HG03135 (cell line): ENCODE results near the gene SMPD3.

Source experiments
- ATAC-seq: cut with Tn5 transposase; IDR thresholded peaks from one replicate; pipeline ENCODE4 v1.9.1; 2021; ENCODE audit warnings: mild to moderate bottlenecking, moderate library complexity; ENCODE audit not compliant: unreplicated experiment

SMPD3 gene

DNA sequence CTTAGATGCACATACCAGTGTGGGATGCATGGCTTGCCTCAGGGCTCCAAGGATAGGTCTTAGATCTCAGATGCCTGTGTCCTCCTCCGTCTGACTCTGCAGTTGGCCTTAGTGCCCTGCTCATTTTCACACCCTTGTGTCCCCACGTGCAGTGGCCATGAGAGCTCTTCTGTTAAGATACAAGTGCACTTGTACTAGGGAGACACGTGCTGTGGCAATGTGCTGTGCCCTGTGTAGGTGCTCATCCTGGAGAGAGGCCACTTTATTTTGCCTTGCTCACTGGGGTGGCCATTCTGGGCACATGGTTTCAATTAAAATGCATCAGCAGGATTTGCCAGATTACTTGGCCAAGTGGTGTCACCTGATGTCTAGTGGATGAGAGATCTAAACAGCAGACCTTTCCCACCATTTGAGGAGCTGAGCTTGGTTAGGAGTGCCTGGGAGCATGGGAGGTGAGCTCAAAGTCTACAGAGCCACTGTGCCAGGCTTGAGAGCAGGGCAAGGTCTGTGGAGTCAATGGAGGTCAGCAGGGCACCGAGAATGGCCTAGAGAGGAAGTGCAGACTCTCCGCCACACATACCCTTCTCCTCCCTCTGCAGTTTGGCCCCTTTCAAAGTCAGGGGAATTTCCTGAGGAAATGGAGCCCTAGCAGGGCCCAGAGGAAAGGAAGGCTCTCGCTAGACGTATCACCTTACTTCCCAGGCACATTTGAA, 25.2 kb upstream of the SMPD3 start:
- no peak for ATAC-seq

DNA sequence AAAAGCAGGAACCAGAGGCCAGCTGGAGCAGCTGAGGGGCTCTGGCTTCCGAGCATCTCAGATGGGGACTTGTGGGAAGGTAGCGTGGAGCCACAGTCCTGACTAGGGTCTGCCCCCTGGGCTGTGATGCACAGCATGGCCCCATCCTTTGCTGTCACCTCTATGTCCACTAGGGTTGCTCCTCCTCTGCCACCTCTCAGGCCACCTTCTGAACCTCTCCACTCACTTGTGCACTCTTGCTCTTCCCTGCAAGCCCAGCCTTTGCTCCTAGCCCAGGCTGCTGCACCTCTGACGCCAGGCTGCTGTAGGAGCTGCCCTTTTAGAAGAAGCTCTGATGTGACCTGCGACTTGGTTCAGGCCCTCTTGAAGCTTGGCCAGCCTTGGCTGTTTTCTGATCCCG, 24.3 kb upstream of the SMPD3 start:
- ATAC-seq, result no peak

DNA sequence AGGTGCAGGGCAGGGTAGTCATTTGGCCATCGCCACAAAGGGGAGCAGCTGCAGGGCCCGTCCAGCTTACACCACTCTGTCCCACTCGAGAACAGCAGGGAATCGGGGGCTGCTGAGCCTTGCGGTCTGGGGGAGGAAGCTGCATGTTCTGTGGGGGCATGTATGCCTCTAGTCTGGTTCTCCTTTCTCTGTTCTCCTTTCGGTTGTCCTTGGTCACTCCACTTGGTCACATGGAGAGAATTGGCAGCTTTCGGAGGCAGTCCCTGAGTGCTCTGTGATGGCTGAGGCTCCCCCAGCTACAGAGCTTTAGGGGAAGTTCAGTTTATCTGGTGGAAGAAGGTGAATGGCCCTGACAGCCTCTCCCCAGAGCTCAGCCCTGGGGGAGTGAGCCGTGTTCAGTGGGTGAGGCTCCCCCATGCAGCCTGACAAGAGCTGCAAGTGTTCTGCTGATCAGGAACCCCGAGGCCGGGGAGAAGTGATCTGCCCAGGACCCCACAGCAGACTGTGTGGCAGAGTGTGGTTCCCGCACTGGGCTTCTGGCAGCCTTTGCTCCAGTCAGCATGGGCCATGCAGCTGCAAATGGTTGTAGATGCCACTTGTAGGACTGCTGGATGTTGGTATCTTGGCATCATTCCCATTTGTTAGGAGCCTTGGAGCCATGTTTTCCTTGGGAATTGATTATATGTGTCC, 22.3 kb upstream of the SMPD3 start:
- ATAC-seq, result peak; percentile 85

DNA sequence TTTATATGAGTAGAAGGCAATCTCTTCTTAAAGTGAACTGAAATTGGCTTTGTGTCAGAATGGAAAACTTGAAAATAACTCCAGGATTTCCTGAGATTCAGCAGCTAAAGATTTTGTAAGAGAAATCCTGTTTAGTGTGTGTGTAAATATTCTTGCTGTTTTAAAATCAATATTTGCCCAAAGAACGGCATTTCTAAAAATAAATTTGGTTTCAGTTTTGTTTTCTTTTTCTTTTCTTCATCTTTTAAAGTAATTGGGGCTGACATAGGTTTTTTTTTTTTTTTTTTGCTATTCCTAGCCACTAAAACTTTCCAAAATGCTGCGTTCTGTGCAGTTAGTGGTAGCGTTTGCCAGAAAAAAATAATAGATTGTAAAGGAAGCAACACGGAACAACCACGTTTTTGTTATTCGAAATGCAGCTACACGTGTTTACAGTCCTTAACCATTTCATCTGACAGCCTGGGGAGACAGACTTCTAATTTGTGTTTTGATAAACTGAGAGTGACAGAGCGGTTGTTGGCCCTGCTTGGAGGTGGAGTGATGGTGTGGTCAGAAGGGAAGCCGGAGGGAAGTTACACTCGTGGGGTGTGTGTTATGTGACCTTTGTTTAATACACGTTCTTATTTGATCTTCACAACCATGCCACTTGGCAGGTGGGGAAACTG, 21.6 kb upstream of the SMPD3 start:
- ATAC-seq, result peak; percentile 27

DNA sequence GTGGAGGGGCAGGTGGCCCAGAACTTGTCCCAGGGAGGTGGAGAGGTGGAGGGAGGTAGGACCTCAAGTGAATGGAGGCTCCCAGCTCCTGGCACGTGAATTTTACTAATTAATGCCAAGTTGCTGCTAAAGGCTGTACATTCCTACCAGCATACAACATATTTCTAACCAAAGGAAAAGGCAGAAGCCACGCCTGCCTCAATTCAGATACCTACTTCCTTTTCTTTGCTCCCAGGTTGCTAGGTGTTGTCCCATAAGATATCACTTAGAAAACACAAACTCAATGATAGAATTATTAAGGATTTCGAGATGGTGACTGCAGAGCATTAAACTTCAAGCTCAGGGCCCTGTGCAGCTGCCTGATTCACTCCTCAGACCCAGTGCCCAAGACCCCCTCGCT, 20.5 kb upstream of the SMPD3 start:
- no peak for ATAC-seq

DNA sequence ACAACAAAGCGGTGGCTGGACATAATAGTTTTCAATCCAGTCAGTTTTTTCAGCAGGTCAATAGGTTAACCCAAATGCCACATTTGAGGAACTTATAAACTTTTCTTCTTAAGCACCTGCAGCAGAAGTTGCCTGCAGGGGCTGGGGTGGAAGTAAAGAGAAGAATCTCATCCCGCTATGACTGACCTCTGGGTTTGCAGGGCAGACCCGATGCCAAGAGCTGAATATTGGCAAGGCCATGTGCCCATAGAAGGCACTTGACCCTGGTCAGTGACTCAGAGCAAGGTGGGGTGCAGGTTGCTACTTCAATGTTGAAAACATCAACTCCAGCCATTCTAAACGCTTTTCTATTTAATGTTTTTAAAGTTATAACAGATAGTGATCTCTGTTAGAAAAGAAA, 17.9 kb upstream of the SMPD3 start:
- ATAC-seq, result no peak

DNA sequence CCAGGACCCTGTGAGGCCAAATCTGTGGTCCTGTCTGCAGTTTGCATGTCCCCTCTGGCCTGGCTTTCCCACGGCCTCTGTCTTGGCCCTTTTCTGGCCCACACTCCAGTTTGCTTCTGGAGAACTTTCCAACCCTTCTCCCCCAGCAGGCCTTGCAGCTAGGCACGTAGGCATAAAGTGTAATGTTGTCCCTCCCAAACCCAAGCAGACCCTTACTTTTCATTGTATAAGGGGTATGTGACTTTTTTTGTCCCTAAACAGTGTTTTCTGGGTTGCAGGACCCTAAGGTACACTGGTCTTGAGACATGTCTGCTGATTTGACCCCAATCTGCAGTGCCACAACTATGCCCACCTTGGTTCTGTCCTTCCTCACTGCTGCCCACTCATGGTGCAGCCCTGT, 15.6 kb upstream of the SMPD3 start:
- ATAC-seq, result no peak

DNA sequence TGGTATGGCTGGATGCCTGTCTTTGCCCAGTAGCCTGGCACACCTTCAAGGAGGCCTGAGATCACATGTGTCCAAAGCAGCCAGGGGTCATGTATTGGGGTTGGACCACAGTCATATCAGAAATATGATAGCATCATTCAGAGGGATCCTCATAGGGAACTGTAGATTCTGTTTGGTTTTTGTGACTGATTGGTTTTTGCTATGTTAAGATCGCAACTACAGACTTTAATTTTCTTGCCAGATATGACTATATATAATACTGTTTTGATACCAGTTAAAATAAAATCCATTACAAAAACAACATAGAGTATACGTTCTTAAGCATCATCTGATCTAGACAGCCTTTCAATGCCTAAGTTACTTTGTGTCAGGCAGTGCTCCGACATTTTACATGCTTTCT, 11.8 kb upstream of the SMPD3 start:
- no peak for ATAC-seq

DNA sequence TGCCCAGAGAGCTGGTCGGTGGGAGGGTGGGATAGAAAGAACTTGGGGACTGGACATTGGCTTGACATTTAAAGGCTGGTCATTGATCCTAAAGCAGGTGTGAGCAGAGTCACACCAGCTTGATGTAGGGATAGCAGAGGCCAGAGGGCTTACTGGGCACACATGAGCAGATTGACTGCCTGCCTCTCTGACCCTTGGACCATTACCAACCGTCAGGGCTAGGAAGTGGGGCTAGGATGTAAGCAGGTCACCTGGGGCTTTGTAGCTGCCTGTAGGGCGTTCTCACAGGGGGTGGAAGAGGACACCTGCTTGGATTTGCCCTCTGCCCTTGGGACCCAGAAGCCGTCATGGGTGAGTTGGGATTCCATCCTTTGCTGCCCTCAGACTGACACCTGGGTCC, 11.1 kb upstream of the SMPD3 start:
- no peak for ATAC-seq

DNA sequence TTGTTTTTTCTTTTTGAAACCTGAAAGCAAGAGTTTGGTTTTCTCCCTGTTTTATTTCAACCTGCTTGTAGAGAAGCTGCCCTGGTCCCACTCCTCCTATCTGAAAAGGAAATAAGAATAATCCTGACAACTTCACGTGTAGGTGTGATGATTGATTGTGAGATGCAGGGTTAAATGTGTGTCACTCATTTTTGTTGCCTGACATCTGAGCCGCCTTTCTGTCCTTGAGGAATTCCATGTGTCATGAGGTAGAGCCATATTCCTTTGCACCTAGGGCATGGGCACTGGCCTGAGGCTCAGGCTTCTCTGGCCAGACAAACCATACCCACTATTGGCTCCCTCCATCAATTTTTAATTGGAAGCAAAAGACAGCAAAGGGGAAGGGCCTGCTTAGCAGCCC, 10.2 kb upstream of the SMPD3 start:
- no peak for ATAC-seq

DNA sequence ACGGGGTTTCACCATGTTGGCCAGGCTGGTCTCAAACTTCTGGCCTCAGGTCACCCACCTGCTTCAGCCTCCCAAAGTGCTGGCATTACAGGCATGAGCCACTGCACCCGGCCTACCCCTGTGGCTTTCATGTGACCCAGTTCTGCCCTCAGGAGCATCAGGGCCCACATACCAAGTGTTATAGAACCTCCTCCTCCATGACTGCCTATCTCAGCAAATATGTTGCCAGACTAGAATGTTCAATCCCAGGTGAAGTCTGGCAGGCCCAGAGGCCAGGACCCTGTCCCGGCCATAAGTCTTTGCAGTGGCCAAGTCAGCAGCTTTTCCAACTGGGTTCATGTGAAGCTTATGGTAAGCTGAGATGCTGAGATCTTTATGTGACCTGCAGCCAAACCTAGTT, 9.8 kb upstream of the SMPD3 start:
- ATAC-seq, result no peak

DNA sequence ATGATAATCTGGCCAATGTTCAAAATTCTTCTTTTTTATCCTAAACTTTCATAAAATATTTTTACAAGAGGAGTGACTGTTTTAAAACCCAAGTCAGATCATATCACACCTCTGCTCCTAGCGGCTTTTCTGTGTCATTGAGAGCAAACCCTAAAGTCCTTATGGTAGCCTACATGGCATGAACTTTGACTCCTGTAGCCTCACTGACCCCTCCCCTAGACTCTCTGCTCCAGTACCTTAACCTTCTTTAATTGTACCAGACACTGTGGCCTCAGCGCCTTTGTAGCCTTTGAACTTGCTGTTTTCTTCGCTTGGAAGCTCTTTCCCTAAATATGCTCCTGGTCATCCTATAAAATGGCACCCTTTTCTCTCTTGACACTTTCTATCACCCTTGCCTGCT, 7.3 kb upstream of the SMPD3 start:
- ATAC-seq, result no peak

DNA sequence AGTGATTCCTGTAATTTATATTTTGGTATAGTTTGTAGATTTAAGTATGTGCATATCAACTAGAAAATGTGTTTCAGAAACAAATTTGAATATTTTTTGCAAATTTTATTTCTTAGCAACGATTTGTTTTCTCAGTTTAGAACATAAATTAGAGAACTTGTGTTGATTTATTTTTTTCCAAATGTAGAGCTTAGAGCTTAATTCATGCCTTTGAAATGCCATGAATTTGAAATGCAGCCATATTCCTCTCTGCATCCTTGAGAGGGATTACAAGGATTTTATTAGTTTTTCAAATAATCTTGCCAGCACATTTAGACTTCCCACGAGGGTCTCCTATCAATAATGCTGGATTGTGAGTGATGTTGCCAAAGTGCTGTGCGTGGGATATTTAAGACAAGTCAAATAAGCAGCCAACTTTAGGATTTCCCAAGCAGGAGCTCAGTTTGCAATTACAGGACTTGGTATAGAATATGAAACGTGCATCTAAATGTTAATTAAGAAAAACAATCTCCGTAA, 6.7 kb upstream of the SMPD3 start:
- ATAC-seq, result no peak

DNA sequence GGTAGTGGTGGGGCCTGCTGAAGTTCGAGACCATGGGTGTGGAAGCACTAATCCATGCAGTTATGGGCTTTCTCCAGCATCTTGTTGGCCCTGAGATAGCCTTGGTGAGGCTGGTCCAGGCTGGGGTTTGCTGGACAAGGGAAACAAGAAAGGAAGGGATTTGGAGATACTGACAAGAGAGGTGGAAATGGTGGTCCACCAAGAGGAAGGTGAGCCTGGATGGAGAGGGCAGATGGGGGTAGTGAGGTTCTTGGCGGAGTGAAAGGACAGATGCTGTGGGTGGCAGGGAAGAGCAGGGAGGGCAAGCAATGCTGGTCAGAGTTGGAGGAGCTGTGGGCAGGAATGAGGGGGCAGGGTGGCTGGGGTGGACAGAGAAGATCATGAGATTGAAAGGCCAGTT, 5.5 kb upstream of the SMPD3 start:
- ATAC-seq, result no peak

DNA sequence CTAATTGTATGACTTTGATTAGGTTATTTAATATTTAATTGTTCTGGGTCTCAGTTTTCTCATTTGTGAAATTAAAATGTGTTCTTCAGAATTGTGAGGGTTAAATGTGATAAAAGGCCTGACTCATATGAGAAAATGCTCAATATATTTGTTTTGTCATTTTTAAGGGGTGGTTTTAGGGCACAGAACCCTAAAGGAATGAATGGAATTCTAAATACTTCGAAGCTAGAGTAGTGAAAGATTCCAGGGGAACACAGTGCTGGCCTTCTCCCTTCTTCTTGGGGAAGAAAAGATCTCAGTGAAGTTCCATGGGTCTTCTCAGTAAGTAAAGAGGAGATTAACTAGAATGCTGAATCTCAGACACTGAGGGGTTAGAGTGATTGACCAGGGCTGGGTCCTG, 3.9 kb upstream of the SMPD3 start:
- no peak for ATAC-seq

DNA sequence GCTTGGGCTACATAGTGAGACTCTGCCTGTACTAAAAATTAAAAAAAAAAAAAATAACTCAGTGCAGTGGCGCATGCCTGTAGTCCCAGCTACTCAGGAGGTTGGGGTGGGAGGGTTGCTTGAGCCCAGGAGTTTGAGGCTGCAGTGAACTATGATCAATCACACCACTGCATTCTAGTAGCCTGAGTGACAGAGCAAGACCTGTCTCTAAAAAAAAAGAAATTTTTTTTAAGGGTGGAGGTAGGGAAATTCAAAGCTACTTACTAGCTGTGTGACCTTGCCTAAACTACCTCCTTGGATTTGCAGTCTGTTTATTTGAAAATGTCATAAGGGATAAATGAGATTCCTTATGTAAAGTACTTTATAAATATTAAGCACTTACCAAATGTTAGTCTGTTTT, 3.4 kb upstream of the SMPD3 start:
- ATAC-seq, result no peak

DNA sequence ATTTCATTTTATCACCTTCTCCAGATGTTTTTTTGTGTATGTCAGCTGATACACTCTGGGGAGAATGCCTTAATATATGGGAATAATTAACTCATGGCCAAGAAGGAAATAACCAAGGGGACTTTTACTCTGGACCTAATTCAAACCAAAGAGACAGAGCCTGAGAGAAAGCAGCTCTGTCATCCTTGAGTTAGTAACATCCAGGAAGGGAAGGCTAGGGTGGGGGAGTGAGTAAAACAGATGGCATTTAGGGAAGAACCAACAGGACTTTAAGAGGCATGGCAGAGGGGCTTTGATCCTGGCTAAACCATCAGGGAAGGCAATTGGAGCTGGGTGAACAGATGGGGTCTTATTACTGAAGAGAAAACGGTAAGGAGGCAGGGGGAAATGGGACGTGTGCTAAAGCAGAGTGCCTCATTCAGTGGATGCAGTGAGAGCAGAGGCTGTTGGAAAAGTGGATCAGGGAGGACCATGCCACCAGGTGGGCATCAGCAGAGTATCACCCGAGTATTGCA, 2.5 kb upstream of the SMPD3 start:
- no peak for ATAC-seq

DNA sequence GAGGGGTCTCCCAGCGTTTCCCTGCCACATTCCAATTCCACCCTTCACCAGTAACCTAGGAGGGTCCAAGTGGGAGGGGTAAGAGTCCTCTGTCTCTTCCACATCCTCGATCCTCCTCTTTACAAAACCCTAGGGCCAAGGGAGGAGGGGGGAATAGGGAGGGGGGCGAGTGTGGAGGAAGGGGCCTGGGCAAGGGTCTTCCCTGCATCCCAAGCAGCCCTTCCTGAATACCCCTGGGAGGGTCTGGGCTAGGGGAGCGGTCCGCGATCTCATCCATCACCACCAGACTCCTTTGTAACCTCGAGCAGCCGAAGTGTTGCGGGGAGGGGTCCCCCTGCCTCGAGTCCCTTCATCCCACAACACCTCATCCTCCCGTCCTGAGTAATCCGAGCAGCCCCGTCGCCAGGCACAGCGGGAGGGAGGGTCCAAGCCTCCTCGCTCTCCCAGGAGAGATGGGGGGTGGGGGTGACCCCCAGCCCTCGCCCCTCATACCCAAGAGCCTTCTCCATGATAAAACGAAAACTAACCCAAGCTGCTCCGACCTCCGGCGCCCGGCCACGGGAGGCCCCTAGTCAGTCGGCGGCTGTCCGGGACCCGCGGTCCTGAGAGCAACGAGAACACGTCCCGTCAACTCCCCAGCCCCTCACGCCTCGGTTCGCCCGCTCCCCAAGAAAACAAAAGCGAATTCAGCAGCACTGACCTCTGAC, 502 bp downstream of the SMPD3 start:
- ATAC-seq, result peak; percentile 28

DNA sequence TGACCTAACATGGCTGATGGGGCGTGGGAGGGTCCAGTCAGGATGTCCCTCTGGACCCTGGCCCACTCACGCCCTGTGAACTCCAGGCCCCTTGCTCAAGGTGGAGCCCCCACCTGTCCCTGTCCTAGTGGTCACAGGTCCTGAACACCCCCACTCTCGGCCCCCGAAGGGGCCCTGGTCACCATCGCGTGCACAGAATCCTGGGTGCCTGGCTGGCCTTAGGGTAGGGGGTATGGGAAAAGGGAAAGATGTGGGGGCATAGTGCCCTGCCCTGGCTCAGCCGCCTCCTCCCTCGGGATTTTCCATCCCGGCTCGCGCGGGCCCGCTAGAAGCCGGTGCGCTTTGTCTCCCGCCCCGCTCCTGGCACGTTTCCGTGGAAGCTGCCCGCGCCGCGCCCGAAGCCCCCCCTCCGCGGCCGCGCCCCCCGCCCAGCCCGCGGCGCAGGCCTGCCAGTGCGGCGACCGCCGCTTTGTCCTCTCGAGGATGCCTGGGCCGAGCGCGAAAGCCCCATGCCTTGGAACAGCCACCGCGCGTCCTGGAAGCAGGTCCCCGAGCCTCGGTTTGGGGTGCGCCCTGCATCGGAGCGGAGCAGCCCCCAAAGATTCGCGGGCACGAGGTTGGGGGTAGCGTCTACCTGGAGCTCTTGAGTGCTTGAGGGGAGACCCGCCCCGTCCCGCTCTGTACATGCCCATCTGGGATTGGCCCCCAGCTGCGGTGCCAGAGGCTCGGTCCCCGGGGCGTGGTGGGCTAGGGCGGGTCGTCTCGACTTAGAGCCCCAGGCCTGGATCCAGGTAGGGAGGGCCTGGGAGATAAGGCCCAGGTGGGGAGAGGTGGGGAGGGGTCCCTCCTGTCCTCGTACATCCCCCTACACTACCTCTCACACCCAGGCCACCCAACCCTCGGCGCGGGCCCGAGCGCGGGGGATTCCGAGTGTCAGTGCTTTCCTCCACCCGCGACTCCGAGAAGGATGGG, 1.3 kb downstream of the SMPD3 start:
- no peak for ATAC-seq

DNA sequence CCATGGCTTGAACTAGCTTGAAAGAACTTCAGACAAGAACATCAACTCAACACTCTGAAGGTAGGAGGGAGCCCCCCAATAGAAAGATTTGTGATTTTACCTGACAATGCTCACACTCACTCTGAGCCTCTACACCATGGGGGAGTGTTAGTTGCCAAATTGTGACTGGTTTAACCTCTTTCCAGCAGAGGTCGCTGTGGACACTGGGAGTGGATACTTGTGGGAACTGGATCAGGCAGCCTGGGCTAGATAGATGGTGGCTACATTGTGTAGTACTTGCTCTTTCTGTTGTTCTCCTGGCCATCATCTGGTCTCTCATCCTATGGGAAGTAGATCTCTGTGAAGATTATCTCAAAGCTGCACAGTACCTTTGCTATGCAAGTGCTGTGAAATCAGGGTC, 2.9 kb downstream of the SMPD3 start:
- ATAC-seq, result no peak
